Tibial nerve (tissue), 4 donors: ENCODE results near the gene DCANP1.

ENCODE experiments used
- CTCF ChIP-seq, 5 experiments: fragments of 200-600 bp in 3 of 5; fragments of 450-650 bp in 2 of 5; sonication (generic) in 3 of 5; IDR thresholded peaks; one replicate each; pipeline ENCODE4 v1.5.1; 2016 to 2019; ENCODE audit warnings: antibody characterized with exemption in 5 of 5, mild to moderate bottlenecking in 3 of 5, moderate library complexity in 2 of 5
- EP300 ChIP-seq, 2 donors: sonication (generic); formaldehyde crosslinking; IDR thresholded peaks; one replicate each; pipeline ENCODE4 v1.6.1; 2017; ENCODE audit warnings: antibody characterized with exemption in 2 of 2, mild to moderate bottlenecking in 1 of 2
- POLR2A ChIP-seq, 2 donors: fragments of 450-650 bp; IDR thresholded peaks; one replicate each; pipeline ENCODE4 v1.6.1; 2017; ENCODE audit warnings: antibody characterized with exemption in 2 of 2, mild to moderate bottlenecking in 2 of 2, moderate library complexity in 2 of 2

- TF ChIP-seq CTCF (IDR thresholded peaks at IDR 0.05) (no peak), POLR2A (IDR thresholded peaks at IDR 0.05) (no peak), EP300 (IDR thresholded peaks at IDR 0.05) (no peak)
These were observed 11.2 kb upstream of the DCANP1 start for GRCh38 chr5:135458356-135458755.
